SU-DHL-6 (cell line): ENCODE results near the gene MYBBP1A.

ENCODE experiments used
- CTCF ChIP-seq: fragments of 200-600 bp; sonication (generic); IDR thresholded peaks from one replicate; pipeline ENCODE4 v1.5.1; 2017; ENCODE audit warnings: antibody characterized with exemption, mild to moderate bottlenecking, low read length, moderate library complexity; ENCODE audit not compliant: insufficient read depth, poor library complexity, severe bottlenecking
- EZH2phosphoT487 ChIP-seq: fragments of 200-600 bp; sonication (generic), shearing (Covaris generic); conservative IDR thresholded peaks from 2 replicates; pipeline ENCODE4 v1.6.1; 2018; ENCODE audit warnings: mild to moderate bottlenecking, antibody characterized with exemption, low read length, moderate library complexity, mixed read lengths

DNA sequence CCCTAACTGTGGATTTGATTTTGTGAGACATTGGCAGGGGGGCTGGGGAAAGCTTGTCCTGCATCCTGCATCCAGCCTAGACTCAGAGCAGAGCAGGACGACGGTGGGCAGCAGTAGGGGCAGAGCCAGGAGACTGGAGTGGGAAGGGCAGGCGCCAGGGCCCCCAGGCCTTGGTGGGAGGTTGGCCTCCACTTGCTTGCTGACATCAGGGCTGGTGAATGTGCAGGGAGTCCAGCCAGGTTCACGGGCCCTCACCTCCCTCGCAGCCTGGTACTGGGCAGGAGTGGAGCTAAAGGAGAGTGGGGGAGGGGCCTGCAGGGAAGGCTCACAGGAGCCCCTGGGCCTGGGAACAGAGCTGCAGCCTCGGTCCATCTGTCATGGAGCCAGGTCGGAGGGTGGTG lies 26.9 kb upstream of the MYBBP1A start:
- TF ChIP-seq CTCF (no peak), EZH2phosphoT487 (no peak)
